ENCODE measurements around the gene TACR2. TPM values are rescaled to one million over a fixed set of nuclear protein-coding genes. Genes with fewer than 3 reads are reported as not detected.

The TACR2 gene
- total RNA-seq, 5 donors from 2014 or later (not counting 1 experiment from before 2014, with no cell fraction given), result not detected

DNA sequence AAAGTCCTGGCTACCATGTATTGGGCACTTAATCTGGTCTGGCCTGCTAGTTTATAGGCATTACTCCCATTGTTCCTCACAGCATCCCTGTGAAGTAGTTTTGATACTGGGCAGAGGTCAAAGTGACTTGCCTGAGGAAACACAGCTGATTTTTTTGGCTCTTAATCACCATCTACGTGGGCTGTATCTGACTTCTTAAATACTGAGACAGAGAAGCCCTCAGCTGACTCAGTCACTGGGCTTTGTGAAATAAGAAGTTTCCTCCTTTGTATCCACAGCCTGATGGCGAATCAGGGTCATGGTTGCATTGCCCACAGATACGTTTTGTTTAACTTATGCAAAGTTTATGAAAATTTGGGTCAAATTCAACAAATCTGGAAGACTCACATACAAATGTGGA lies 13.2 kb downstream of the TACR2 start:
- peaks cover 26 to 46% of the 10 kb centered on the region in 2 donors for H3K36me3 ChIP-seq (ENCODE audit: control insufficient read depth in 2 of 2, extremely low read depth in 1 of 2, insufficient read depth in 1 of 2, low read length in 1 of 2)
- no peak for ATAC-seq (replicated peaks in 1 of 4)
- no peaks in the 10 kb centered on the region for H3K9me3 Mint-ChIP-seq
- H3K36me3 Mint-ChIP-seq, result peaks cover 42% of the 10 kb centered on the region
- DNase-seq, result no peak
- no peak overlapping the region for H3K4me3 Mint-ChIP-seq
- no CpG with 5 or more reads among the region's 3 CpGs for WGBS (ENCODE audit: insufficient coverage)
- H3K4me1 ChIP-seq (ENCODE audit: control insufficient read depth in 1 of 2, extremely low read depth in 1 of 2, insufficient read depth in 2 of 2, low read length in 2 of 2), result peaks cover 0 to 12% of the 10 kb centered on the region in 2 experiments
- no peak overlapping the region for H3K27ac ChIP-seq (ENCODE audit: low read length)
- H3K27ac Mint-ChIP-seq, result peak overlapping the region in 1 of 2 donors; percentile 64
- H3K27me3 Mint-ChIP-seq, result no peaks in the 10 kb centered on the region
- H3K27me3 ChIP-seq (replicated peaks in 1 of 2; ENCODE audit: control insufficient read depth in 2 of 2, extremely low read depth in 1 of 2, insufficient read depth in 2 of 2, low read length in 1 of 2), result no peaks in the 10 kb centered on the region
- ChIA-PET POLR2A (interaction anchor here in 1 of 2 donors (0.5 kb wide), 1 partner anchor 80 kb away, joined by 10 read pairs; no protein-coding TSS in a partner anchor), CTCF (interaction anchor here (0.7 to 1.1 kb wide), 2 partner anchors 11 to 18 kb away, joined by 3 to 4 read pairs; no protein-coding TSS in a partner anchor)
- H3K4me3 ChIP-seq (ENCODE audit: control insufficient read depth in 1 of 2, extremely low read depth in 1 of 2, low read length in 1 of 2), result no peak overlapping the region
- H3K4me1 Mint-ChIP-seq, result peaks cover 9 to 19% (median 12%) of the 10 kb centered on the region in 3 donors
- no peaks in the 10 kb centered on the region for H3K9me3 ChIP-seq

DNA sequence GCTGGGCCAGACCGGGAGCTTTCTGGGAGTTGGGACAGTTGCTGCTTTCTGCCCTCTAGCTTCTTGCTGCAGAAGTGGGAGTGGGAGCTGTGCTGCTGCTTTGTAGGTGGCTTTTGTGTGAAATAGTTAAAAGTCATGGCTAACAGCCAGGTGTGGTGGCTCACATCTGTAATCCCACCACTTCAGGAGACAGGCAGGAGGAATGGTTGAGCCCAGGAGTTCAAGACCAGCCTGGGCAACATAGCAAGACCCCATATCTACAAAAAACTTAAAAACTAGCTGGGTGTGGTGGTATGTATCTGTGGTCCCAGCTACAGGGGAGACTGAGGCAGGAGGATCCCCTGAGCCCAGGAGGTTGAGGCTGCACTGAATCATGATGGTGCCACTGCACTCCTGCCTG lies 13.7 kb downstream of the TACR2 start:
- no peaks in the 10 kb centered on the region for H3K9me3 ChIP-seq
- Mint-ChIP-seq H3K27ac (no peak overlapping the region), H3K4me1 (peaks cover 5 to 15% (median 8%) of the 10 kb centered on the region in 3 donors), H3K36me3 (peaks cover 45% of the 10 kb centered on the region), H3K4me3 (no peak overlapping the region), H3K9me3 (no peaks in the 10 kb centered on the region), H3K27me3 (no peaks in the 10 kb centered on the region)
- DNase-seq (no peak), ATAC-seq (replicated peaks in 1 of 4) (no peak)
- CTCF ChIA-PET, result no interaction called here
- no CpG with 5 or more reads among the region's 1 CpG for WGBS (ENCODE audit: insufficient coverage)
- POLR2A ChIA-PET, result no interaction called here
- H3K36me3 ChIP-seq (ENCODE audit: control insufficient read depth in 2 of 2, extremely low read depth in 1 of 2, insufficient read depth in 1 of 2, low read length in 1 of 2), result peaks cover 26 to 50% of the 10 kb centered on the region in 2 donors
- no peak overlapping the region for H3K27ac ChIP-seq (ENCODE audit: low read length)
- H3K27me3 ChIP-seq (replicated peaks in 1 of 2; ENCODE audit: control insufficient read depth in 2 of 2, extremely low read depth in 1 of 2, insufficient read depth in 2 of 2, low read length in 1 of 2), result no peaks in the 10 kb centered on the region
- H3K4me3 ChIP-seq (ENCODE audit: control insufficient read depth in 1 of 2, extremely low read depth in 1 of 2, low read length in 1 of 2), result no peak overlapping the region
- peaks cover 0 to 7% of the 10 kb centered on the region in 2 experiments for H3K4me1 ChIP-seq (ENCODE audit: control insufficient read depth in 1 of 2, extremely low read depth in 1 of 2, insufficient read depth in 2 of 2, low read length in 2 of 2)

DNA sequence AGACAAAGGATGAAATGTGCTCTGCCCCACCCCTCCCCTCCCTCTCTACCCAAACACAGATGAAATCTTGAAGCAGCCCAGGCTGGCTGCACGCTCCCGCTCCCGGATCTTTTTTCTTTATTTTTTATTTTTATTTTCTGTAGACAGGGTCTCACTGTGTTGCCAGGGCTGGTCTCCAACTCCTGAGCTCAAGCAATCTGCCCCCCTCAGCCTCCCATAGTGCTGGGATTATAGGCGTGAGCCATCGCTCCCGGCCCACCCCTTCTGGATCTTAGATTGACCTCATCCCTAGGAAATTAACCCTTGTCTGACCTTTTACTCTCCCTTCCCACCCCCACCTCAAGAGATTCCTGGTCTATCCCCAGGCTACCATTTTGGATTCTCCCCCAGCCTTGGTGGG lies 14.3 kb downstream of the TACR2 start:
- no peaks in the 10 kb centered on the region for H3K27me3 ChIP-seq (replicated peaks in 1 of 2; ENCODE audit: control insufficient read depth in 2 of 2, extremely low read depth in 1 of 2, insufficient read depth in 2 of 2, low read length in 1 of 2)
- Mint-ChIP-seq H3K4me1 (peaks cover 0 to 8% (median 3%) of the 10 kb centered on the region in 3 donors), H3K4me3 (no peak overlapping the region), H3K27ac (no peak overlapping the region), H3K9me3 (no peaks in the 10 kb centered on the region), H3K36me3 (peaks cover 46% of the 10 kb centered on the region), H3K27me3 (no peaks in the 10 kb centered on the region)
- ATAC-seq (replicated peaks in 1 of 4), result no peak
- ChIA-PET CTCF (no interaction called here), POLR2A (no interaction called here)
- 100% methylated on average over 5 of the region's 6 CpGs for WGBS (ENCODE audit: insufficient coverage)
- no peak overlapping the region for H3K4me3 ChIP-seq (ENCODE audit: control insufficient read depth in 1 of 2, extremely low read depth in 1 of 2, low read length in 1 of 2)
- H3K4me1 ChIP-seq (ENCODE audit: control insufficient read depth in 1 of 2, extremely low read depth in 1 of 2, insufficient read depth in 2 of 2, low read length in 2 of 2), result peaks cover 0 to under 1% of the 10 kb centered on the region in 2 experiments
- no peak for DNase-seq
- no peaks in the 10 kb centered on the region for H3K9me3 ChIP-seq
- H3K36me3 ChIP-seq (ENCODE audit: control insufficient read depth in 2 of 2, extremely low read depth in 1 of 2, insufficient read depth in 1 of 2, low read length in 1 of 2), result peaks cover 26 to 53% of the 10 kb centered on the region in 2 donors
- H3K27ac ChIP-seq (ENCODE audit: low read length), result no peak overlapping the region

DNA sequence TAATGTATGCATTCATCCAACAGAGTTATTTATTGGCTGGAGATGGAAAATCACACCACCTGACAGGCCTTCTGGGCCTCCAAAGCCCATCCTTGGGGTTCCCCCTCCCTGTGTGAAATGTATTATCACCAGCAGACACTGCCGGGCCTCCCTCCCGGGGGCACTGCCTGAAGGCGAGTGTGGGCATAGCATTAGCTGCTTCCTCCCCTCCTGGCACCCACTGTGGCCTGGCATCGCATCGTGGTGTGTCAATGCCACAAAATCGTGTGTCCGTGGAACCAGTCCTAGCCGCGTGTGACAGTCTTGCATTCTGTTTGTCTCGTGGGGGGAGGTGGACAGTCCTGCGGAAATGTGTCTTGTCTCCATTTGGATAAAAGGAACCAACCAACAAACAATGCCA lies 15.3 kb downstream of the TACR2 start:
- Histone ChIP-seq H3K4me3 (ENCODE audit: control insufficient read depth in 1 of 2, extremely low read depth in 1 of 2, low read length in 1 of 2) (no peak overlapping the region), H3K27me3 (replicated peaks in 1 of 2; ENCODE audit: control insufficient read depth in 2 of 2, extremely low read depth in 1 of 2, insufficient read depth in 2 of 2, low read length in 1 of 2) (no peaks in the 10 kb centered on the region), H3K36me3 (ENCODE audit: control insufficient read depth in 2 of 2, extremely low read depth in 1 of 2, insufficient read depth in 1 of 2, low read length in 1 of 2) (peaks cover 26 to 61% of the 10 kb centered on the region in 2 donors), H3K27ac (ENCODE audit: low read length) (no peak overlapping the region), H3K4me1 (ENCODE audit: control insufficient read depth in 1 of 2, extremely low read depth in 1 of 2, insufficient read depth in 2 of 2, low read length in 2 of 2) (no peaks in the 10 kb centered on the region), H3K9me3 (no peaks in the 10 kb centered on the region)
- Mint-ChIP-seq H3K4me1 (peaks cover 0 to 1% (median 0%) of the 10 kb centered on the region in 3 donors), H3K27me3 (no peaks in the 10 kb centered on the region), H3K4me3 (no peak overlapping the region), H3K27ac (no peak overlapping the region), H3K36me3 (peaks cover 52% of the 10 kb centered on the region), H3K9me3 (no peaks in the 10 kb centered on the region)
- no peak for DNase-seq
- POLR2A ChIA-PET, result no interaction called here
- CTCF ChIA-PET, result no interaction called here
- no peak for ATAC-seq (replicated peaks in 1 of 4)
- 95% methylated on average over 9 of the region's 11 CpGs for WGBS (ENCODE audit: insufficient coverage)

DNA sequence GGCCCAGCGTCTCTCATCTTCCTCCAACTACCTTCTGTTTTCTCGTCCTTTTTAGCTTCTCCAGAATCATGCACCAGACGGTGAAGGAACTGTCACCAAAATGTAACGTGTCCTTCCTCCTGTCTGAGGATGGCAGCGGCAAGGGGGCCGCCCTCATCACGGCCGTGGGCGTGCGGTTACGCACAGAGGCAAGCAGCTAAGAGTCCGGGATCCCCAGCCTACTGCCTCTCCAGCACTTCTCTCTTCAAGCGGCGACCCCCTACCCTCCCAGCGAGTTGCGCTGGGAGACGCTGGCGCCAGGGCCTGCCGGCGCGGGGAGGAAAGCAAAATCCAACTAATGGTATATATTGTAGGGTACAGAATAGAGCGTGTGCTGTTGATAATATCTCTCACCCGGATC lies 15.8 kb downstream of the TACR2 start:
- Mint-ChIP-seq H3K36me3 (peaks cover 52% of the 10 kb centered on the region), H3K27me3 (no peaks in the 10 kb centered on the region), H3K4me1 (no peaks in the 10 kb centered on the region), H3K27ac (no peak overlapping the region), H3K9me3 (no peaks in the 10 kb centered on the region), H3K4me3 (no peak overlapping the region)
- no peak overlapping the region for H3K27ac ChIP-seq (ENCODE audit: low read length)
- ChIA-PET CTCF (no interaction called here), POLR2A (no interaction called here)
- H3K4me1 ChIP-seq (ENCODE audit: control insufficient read depth in 1 of 2, extremely low read depth in 1 of 2, insufficient read depth in 2 of 2, low read length in 2 of 2), result no peaks in the 10 kb centered on the region
- 98% methylated on average over 12 of the region's 23 CpGs for WGBS (ENCODE audit: insufficient coverage)
- DNase-seq, result no peak
- H3K9me3 ChIP-seq, result no peaks in the 10 kb centered on the region
- no peak for ATAC-seq (replicated peaks in 1 of 4)
- H3K36me3 ChIP-seq (ENCODE audit: control insufficient read depth in 2 of 2, extremely low read depth in 1 of 2, insufficient read depth in 1 of 2, low read length in 1 of 2), result peaks cover 27 to 64% of the 10 kb centered on the region in 2 donors
- no peak overlapping the region for H3K4me3 ChIP-seq (ENCODE audit: control insufficient read depth in 1 of 2, extremely low read depth in 1 of 2, low read length in 1 of 2)
- H3K27me3 ChIP-seq (replicated peaks in 1 of 2; ENCODE audit: control insufficient read depth in 2 of 2, extremely low read depth in 1 of 2, insufficient read depth in 2 of 2, low read length in 1 of 2), result no peaks in the 10 kb centered on the region

GRCh38 chr10:69398466-69398865 lies 18.3 kb downstream of the TACR2 start:
- Histone ChIP-seq H3K27ac (ENCODE audit: low read length) (no peak overlapping the region), H3K27me3 (replicated peaks in 1 of 2; ENCODE audit: control insufficient read depth in 2 of 2, extremely low read depth in 1 of 2, insufficient read depth in 2 of 2, low read length in 1 of 2) (no peaks in the 10 kb centered on the region), H3K9me3 (no peaks in the 10 kb centered on the region), H3K4me3 (ENCODE audit: control insufficient read depth in 1 of 2, extremely low read depth in 1 of 2, low read length in 1 of 2) (no peak overlapping the region), H3K4me1 (ENCODE audit: control insufficient read depth in 1 of 2, extremely low read depth in 1 of 2, insufficient read depth in 2 of 2, low read length in 2 of 2) (no peaks in the 10 kb centered on the region), H3K36me3 (ENCODE audit: control insufficient read depth in 2 of 2, extremely low read depth in 1 of 2, insufficient read depth in 1 of 2, low read length in 1 of 2) (peaks cover 33 to 80% of the 10 kb centered on the region in 2 donors)
- DNase-seq (no peak), ATAC-seq (replicated peaks in 1 of 4) (no peak)
- no peaks in the 10 kb centered on the region for H3K4me1 Mint-ChIP-seq
- H3K4me3 Mint-ChIP-seq, result no peak overlapping the region
- WGBS (ENCODE audit: insufficient coverage), result 96% methylated on average over 11 of the region's 16 CpGs
- POLR2A ChIA-PET, result no interaction called here
- no peaks in the 10 kb centered on the region for H3K27me3 Mint-ChIP-seq
- H3K36me3 Mint-ChIP-seq, result peaks cover 59% of the 10 kb centered on the region
- no peaks in the 10 kb centered on the region for H3K9me3 Mint-ChIP-seq
- CTCF ChIA-PET, result interaction anchor here in 1 of 2 donors (0.6 to 0.7 kb wide), 2 partner anchors 8 to 10 kb away, joined by 3 read pairs; no protein-coding TSS in a partner anchor
- H3K27ac Mint-ChIP-seq, result peak overlapping the region in 1 of 2 donors; percentile 36

- no peaks in the 10 kb centered on the region for H3K27me3 ChIP-seq (replicated peaks in 1 of 2; ENCODE audit: control insufficient read depth in 2 of 2, extremely low read depth in 1 of 2, insufficient read depth in 2 of 2, low read length in 1 of 2)
- no peak for DNase-seq
- H3K27ac Mint-ChIP-seq, result no peak overlapping the region
- CTCF ChIA-PET, result interaction anchor here in 1 of 2 donors (0.6 to 0.7 kb wide), 2 partner anchors 8 to 10 kb away, joined by 3 read pairs; no protein-coding TSS in a partner anchor
- ATAC-seq (replicated peaks in 1 of 4), result no peak
- POLR2A ChIA-PET, result no interaction called here
- no peaks in the 10 kb centered on the region for H3K27me3 Mint-ChIP-seq
- no peak overlapping the region for H3K27ac ChIP-seq (ENCODE audit: low read length)
- no peaks in the 10 kb centered on the region for H3K4me1 Mint-ChIP-seq
- H3K9me3 ChIP-seq, result no peaks in the 10 kb centered on the region
- H3K9me3 Mint-ChIP-seq, result no peaks in the 10 kb centered on the region
- H3K36me3 ChIP-seq (ENCODE audit: control insufficient read depth in 2 of 2, extremely low read depth in 1 of 2, insufficient read depth in 1 of 2, low read length in 1 of 2), result peaks cover 37 to 80% of the 10 kb centered on the region in 2 donors
- H3K4me3 ChIP-seq (ENCODE audit: control insufficient read depth in 1 of 2, extremely low read depth in 1 of 2, low read length in 1 of 2), result no peak overlapping the region
- no peaks in the 10 kb centered on the region for H3K4me1 ChIP-seq (ENCODE audit: control insufficient read depth in 1 of 2, extremely low read depth in 1 of 2, insufficient read depth in 2 of 2, low read length in 2 of 2)
- no CpG with 5 or more reads among the region's 1 CpG for WGBS (ENCODE audit: insufficient coverage)
- H3K36me3 Mint-ChIP-seq, result peaks cover 56% of the 10 kb centered on the region
- no peak overlapping the region for H3K4me3 Mint-ChIP-seq
Measured at GRCh38 chr10:69397972-69398371, 18.7 kb downstream of the TACR2 start.

All from T-cell (primary cell).